GM18858 (cell line): ENCODE measurements around the gene ZNF462.

ENCODE experiments used
- ATAC-seq: cut with Tn5 transposase; IDR thresholded peaks from one replicate; pipeline ENCODE4 v1.9.1; 2021; ENCODE audit not compliant: unreplicated experiment

Gene ZNF462

GRCh38 chr9:106993603-106994002, 130.6 kb downstream of the ZNF462 start:
- no peak for ATAC-seq

DNA sequence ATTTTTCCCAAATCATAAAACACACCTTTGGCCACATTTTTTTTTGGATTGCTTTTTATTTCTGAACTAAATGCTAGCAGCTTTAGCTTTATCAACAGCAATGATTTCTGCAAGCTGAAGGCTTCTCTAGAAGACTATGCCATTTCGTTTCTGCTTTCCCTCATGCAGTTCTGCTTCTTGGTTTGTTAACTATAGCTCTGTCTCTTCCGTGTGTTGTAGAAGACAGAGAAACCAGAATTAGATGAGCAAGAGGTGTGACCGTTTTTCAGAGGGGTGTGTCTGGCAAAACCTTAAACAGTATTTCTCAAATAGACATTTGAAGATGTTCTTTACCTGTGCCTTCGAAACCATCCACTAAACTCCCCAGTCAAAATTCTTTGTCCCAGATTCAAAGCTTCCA, 131.5 kb downstream of the ZNF462 start:
- ATAC-seq: no peak

- ATAC-seq: no peak
These were observed 137.3 kb downstream of the ZNF462 start for GRCh38 chr9:107000218-107000617.

- ATAC-seq: no peak
These were observed 142.2 kb downstream of the ZNF462 start for GRCh38 chr9:107005201-107005600.

DNA sequence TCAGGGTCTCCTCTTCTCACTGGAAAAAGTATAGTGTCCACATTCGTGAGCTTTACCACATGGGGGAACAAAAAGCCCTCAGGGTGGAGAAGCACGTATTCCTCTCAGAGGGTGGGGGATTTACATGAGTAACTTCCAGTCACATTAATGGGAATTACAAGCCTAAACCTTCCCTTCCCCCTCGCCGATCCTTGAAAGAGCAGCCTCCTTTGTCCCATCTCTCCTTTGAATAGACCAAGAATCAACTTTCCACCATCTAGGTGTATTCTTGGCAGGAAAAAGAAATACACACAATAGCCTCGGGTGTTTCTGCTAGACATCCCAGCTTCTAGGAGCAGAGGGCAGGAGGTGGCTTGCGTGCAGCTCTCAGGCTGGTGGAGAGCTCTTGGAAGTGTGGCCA, 144.4 kb downstream of the ZNF462 start:
- ATAC-seq: no peak

DNA sequence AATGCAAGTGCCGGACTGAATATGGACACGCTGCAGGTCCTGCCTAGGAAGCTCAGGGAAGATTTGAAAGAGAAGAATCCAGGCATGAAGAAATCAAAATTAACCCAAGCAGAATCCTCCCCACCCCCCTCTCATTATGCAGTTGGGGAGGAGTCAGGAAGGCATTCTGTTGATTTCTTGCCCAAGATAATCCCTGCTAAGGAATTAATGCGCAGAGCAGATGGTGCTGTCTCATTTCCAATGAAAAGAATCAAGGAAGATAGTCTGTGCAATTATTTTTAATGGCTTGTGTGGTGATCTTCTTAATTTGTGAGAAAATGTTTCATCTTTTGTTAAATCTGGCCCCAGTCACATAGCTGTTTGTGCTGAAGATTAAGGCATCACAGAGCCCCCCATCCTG, 145.0 kb downstream of the ZNF462 start:
- ATAC-seq: no peak

GRCh38 chr9:107008447-107008846, 145.5 kb downstream of the ZNF462 start:
- ATAC-seq: no peak

- no peak for ATAC-seq
These were observed 153.4 kb downstream of the ZNF462 start for GRCh38 chr9:107016383-107016782.

DNA sequence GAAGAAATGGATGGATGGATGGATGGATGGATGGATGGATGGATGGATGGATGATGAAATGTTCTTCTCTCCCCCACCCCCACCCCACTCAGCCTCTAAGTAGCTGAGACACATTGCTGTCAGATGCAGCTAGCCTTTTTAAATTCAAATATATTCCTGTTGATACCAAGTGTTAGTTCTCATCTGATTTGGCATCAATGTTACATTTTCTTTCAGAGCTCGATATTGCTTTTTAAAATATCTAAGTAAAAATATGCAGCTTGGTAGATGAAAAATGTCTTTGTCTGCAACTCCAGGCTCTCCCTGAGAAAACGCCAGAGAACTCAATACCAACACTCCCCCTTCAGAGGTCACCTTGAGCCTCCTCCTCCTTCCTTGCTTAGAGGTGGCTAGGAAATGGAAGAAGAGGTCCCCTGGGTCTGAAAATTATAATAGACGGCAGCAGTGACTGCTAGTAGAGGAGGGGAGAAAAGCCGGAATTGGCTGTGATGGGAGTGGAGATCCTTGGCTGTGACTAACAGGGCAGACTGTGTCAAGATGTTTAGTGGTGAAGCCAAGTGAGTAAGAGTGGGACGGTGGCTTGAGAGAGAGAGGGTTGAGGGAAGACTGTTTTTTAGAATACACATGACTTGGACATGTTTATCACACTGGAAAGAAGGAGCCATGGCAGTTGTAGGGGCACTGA, 156.0 kb downstream of the ZNF462 start:
- no peak for ATAC-seq

DNA sequence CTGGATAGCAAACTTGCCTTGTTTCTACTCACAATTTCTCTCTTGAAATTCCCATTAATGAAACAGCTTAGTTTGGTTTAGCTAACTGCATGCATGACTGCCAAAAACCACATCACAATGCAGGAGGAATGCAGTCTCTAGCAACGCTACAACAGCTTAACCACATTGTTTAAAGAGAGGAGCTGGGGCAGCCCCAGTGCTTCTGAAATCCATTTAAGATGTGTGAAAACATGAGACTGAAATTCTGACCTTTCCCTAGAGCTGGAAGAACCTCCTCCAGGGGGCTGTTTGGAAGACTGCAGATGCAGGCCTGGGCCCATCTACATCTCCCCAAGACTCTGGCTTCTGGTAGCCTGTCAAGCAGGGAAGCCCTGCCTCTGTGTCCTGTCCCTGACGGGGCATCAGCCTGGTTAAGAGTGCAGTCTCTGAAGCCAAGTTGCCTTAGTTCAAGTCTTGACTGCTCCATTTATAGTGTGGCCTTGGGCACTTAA, 157.1 kb downstream of the ZNF462 start:
- no peak for ATAC-seq

DNA sequence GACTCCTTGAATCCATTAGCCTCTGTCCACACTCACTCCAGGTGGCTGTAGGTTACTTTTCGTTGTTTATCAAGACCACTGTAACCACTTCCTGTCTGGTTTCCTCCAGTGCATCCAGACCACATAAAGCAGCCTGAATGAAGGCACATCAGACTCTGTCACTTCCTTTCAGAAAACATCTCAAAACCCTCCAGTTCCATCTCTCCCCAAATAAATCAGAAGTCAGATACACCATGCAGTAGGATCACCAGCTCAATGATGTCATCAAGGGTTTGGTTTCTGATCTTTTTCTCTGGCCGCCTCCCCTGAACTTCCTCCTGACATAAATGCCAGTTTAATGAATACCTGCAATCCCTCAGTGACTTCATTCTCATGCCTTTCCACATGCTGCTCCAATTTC, 161.2 kb downstream of the ZNF462 start:
- peak; percentile 68 for ATAC-seq

DNA sequence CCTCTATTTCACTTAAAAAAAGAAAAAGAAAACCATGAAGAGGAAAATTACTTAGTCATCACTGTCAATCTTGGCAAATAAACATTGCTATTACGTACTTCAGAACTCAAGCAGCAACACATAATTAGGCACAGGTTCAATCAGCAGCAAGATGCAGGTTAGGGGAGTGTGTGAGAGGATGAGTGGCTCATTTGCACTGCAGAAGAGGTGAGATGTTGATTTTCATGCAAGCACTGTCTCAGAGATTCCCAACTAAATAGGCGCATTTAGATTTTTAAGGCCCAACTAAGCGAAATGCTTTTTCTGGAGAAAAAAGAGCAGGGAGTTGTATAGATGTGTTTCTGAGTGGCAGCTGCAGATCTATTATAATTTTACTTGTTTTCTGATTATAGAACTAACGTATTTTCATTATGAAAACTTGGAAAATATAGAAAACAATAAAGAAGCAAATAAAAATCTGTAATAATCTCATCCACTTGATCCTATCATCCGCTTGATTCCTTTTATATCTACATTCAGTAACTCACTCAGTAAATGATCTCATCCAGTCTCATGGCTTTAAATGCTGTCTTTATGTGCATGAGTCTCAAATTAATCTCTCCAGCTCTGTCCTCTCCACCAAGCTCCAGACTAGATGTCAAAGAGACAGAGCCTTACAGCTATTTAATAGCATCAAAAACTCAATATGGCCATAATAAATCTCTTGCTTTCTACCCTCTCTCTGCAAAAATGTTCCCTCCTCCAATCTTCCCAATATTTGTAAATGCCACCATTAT, 162.5 kb downstream of the ZNF462 start:
- no peak for ATAC-seq

GRCh38 chr9:107029146-107029545, 166.2 kb downstream of the ZNF462 start:
- no peak for ATAC-seq

DNA sequence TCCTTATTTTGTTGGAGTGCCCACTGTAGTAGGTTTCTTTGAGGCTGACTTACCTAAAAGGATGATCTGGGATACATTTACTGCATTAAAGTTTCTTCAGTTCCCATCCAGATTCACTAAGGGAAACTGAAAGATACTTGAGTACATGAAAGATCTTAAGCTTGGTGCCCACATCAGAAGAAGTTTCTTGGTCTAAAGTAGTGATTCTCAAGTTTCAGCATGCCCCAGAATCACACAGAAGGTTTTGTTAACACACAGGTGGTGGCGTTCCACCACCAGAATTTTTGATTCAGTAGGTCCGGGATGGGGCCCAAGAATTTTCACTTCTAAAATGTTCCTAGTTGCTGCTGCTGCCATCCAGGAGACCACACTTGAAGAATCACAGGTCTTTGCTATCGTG, 171.0 kb downstream of the ZNF462 start:
- peak; percentile 40 for ATAC-seq

GRCh38 chr9:107034831-107035230, 171.9 kb downstream of the ZNF462 start:
- no peak for ATAC-seq

- no peak for ATAC-seq
These were observed 173.4 kb downstream of the ZNF462 start for GRCh38 chr9:107036367-107036766.

GRCh38 chr9:107039542-107039941, 176.6 kb downstream of the ZNF462 start:
- no peak for ATAC-seq

DNA sequence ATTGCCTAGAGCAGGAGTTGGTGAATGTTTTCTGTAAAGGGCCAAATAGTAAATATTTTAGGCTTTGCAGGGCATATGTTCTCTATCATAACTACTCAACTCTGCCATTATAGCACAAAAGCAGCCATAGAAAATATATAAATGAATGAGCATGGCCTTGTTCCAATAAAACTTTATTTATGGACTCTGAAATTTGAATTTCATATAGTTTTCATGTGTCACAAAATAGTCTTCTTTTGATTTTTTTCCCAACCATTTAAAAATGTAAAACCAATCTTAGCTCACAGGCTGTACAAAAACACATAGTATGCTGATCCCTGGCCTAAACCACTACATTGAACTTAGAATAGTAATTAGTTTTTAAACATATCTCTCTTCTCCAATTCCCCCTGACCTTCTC, 179.6 kb downstream of the ZNF462 start:
- ATAC-seq: no peak

- ATAC-seq: no peak
These were observed 180.9 kb downstream of the ZNF462 start for GRCh38 chr9:107043886-107044285.

GRCh38 chr9:107044872-107045271, 181.9 kb downstream of the ZNF462 start:
- no peak for ATAC-seq

DNA sequence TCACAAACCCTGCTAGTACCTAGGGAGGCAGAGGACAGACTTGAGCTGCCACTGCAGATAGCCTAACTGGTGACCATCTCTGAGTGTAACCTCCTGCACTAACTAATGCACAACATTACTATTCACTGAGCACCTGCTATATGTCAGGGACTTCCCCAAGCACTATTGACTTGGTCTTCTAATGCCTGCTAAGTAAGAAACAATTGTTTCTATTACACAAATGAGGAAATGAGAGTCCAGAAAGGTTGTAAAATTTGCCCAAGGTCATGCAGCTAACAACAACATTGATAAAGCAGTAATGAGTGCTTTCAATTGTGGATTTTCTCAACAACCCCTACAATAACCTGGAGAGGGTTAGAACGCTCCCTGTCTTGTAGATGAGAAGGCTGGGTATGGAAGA, 183.7 kb downstream of the ZNF462 start:
- ATAC-seq: peak; percentile 98

DNA sequence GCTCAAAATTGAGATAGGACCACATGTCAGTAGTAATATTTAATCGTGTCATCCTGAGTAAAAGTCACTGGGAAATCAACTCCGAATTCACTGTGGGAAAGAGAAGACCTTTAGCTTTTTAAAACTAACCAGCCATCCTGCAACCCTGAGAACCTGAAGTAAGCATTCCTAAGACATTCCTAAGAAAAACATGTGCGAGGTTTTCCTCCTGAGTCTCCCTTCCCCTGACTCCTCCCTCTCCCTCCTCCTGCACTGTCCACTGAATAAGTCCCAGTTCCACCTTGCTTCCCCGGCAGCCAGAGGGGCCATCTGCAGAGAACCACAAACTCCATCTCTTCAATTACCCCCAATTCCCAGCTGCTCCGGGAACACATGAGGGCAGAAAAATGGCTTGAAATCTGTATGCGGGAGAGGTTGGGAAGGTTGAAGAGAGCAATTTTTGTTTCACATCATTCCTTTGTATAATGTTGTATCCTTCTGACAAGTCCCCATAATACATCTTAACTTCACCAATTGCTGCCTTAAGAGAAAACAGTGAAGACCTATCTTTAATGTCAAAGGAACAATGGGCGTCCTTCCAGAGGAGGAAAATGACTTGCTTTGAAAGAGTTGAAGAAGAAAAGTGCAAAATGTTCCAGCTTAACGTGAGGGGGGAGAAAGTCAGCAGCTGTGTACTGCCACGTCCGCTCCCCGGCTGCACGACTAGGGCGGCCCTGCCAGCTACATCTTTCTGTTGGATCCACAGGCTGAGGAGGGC, 186.3 kb downstream of the ZNF462 start:
- no peak for ATAC-seq
